Activated CD8-positive, alpha-beta memory T cell treated with anti-CD3 and anti-CD28 coated beads, Interleukin-2, amount 50 U/mL, for 4 hours (primary cell): Measurements from ENCODE around the gene AK1.
"Not testable (repeated sequence)": the region's sequence is repeated elsewhere in the genome, so short reads cannot be mapped to it uniquely, and the experiment has no call there.

Source experiments
- DNase-seq: peaks from one replicate; pipeline ENCODE4 v3.0.0-alpha.2; 2020

The AK1 gene

GRCh38 chr9:127845619-127846018, 31.9 kb downstream of the AK1 start:
- not testable (repeated sequence) for DNase-seq

- DNase-seq, result no peak
These were observed 32.6 kb downstream of the AK1 start for GRCh38 chr9:127844821-127845359.

- no peak for DNase-seq
These were observed 36.2 kb downstream of the AK1 start for GRCh38 chr9:127841087-127841835.

- DNase-seq, result no peak
These were observed 38.9 kb downstream of the AK1 start for GRCh38 chr9:127838375-127839078.

DNA sequence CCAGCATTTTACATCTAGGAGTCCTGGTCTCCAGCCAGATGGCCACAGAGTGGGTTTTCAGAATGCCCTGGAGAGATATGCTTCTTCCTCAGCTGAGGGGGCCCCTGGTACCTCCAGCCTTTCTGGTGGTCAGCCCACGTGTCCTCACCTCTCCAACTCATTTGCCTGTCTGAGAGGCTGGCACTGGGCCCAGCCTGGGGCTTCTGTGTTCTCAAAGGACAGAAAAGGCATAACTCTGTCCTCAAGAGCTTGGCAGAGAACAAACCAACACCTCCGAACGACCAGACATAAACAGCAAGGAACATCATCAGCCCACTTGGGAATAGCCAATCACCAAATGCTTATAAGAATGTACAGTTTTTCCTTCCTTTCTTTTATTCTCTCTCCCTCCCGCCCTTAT, 40.1 kb downstream of the AK1 start:
- no peak for DNase-seq

DNA sequence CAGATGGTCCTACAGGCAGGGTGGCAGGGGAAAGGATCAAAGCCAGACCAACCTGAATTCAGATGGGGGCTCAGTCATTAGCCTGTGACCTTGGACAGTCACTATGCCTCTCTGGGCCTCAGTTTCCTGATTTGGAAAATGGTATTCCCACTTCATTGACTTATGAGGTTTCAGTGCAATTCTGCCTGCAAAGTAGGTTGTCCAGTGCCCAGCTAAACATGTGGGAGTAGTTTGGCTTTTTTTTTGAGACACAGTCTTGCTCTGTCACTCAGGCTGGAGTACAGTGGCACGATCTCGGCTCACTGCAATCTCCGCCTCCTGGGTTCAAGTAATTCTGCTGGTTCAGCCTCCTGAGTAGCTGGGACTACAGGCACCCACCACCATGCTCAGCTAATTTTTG, 40.9 kb downstream of the AK1 start:
- not testable (repeated sequence) for DNase-seq

GRCh38 chr9:127835991-127836516, 41.4 kb downstream of the AK1 start:
- DNase-seq, result no peak

GRCh38 chr9:127833555-127833954, 43.9 kb downstream of the AK1 start:
- no peak for DNase-seq

DNA sequence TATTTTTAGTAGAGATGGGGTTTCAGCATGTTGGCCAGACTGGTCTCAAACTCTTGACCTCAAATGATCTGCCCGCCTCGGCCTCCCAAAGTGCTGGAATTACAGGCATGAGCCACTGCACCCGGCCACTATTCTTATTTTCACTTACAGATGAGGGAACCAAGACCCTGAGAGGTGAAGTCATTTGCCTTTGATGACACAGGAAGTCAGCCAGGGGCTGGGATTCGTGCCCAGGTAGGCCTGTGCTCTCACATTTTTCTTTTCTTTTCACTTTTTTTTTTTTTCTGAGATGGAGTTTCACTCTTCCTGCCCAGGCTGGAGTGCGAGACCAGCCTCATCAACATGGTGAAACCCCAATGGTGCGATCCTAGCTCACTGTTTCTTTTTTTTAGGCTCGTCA, 45.2 kb downstream of the AK1 start:
- no peak for DNase-seq

- DNase-seq, result no peak
These were observed 48.1 kb downstream of the AK1 start for GRCh38 chr9:127829205-127829906.

GRCh38 chr9:127828262-127829031, 49.0 kb downstream of the AK1 start:
- DNase-seq, result no peak

GRCh38 chr9:127826253-127826913, 51.1 kb downstream of the AK1 start:
- no peak for DNase-seq

- DNase-seq, result no peak
These were observed 52.0 kb downstream of the AK1 start for GRCh38 chr9:127825319-127826051.

DNA sequence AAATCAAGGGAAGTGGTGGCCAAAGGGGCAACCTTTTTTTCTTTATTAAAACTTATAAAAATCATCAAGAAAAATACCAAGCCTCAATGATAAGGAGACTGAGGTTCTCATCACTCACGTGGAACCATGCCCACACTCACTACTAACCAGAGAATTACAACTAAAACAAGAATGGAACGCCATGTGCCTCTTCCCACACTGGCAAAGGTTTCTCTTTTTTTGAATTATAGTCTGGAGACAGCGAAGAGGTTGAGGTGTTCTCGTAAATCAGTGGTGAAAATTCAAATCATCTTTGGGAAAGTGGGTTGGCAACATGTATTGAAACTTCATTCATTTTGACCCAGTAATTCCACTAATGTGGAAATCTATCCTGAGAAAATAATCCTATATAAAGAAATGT, 55.4 kb downstream of the AK1 start:
- DNase-seq, result no peak

GRCh38 chr9:127818574-127818973, 58.9 kb downstream of the AK1 start:
- DNase-seq, result no peak

- DNase-seq, result no peak
These were observed 59.5 kb downstream of the AK1 start for GRCh38 chr9:127817881-127818434.

GRCh38 chr9:127816728-127817127, 60.7 kb downstream of the AK1 start:
- DNase-seq, result no peak
